A549 (cell line): Measurements from ENCODE around the gene MAG.

Experiments used
- ATOH8 ChIP-seq: fragments of 250-450 bp; sonication (Bioruptor Pico); IDR thresholded peaks from 2 replicates; pipeline ENCODE4 v1.5.0; 2020; ENCODE audit warnings: low read depth, mild to moderate bottlenecking, moderate library complexity
- CTCF ChIP-seq: fragments of >200 bp; sonication (Bioruptor Twin); formaldehyde crosslinking; IDR thresholded peaks from 3 replicates; pipeline ENCODE4 v1.5.1; 2016
- EP300 ChIP-seq, 2 experiments: fragments of >200 bp; sonication (Bioruptor Twin); formaldehyde crosslinking; IDR thresholded peaks; 2 replicates in 1 of 2; 3 replicates in 1 of 2; pipeline ENCODE4 v1.6.1; 2016 to 2017

GRCh38 chr19:35317464-35318043 lies 25.6 kb downstream of the MAG start:
- TF ChIP-seq CTCF (no peak), EP300 (IDR thresholded peaks at IDR 0.05) (no peak), ATOH8 (CRISPR knock-in tag) (no peak)
